Measurements from ENCODE around the gene BRD3.

The BRD3 gene

DNA sequence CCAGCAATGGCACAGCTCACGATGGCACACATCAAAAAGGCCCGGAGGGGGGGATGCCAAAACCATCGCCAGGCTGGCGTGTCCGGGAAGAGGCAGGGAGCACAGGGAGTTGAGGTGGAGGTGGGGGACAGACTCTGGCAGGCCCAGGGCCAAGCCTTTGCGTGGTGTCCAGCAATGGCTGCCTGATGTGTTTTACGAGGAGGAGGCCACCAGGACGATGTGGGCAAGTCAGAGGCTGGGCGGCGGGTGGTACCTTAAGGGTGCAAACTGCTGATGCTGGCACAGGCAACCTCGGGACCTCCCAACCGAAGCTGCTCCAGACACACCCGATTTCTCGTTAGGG is 80.4 kb downstream of the BRD3 start:
- TF ChIP-seq, protein P1, sequence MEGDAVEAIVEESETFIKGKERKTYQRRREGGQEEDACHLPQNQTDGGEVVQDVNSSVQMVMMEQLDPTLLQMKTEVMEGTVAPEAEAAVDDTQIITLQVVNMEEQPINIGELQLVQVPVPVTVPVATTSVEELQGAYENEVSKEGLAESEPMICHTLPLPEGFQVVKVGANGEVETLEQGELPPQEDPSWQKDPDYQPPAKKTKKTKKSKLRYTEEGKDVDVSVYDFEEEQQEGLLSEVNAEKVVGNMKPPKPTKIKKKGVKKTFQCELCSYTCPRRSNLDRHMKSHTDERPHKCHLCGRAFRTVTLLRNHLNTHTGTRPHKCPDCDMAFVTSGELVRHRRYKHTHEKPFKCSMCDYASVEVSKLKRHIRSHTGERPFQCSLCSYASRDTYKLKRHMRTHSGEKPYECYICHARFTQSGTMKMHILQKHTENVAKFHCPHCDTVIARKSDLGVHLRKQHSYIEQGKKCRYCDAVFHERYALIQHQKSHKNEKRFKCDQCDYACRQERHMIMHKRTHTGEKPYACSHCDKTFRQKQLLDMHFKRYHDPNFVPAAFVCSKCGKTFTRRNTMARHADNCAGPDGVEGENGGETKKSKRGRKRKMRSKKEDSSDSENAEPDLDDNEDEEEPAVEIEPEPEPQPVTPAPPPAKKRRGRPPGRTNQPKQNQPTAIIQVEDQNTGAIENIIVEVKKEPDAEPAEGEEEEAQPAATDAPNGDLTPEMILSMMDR (IDR thresholded peaks at IDR 0.05; ENCODE audit: low read length, missing control alignments), result no peak
- no peak for DNase-seq (ENCODE audit: low read depth)
- H3K4me3 ChIP-seq (replicated peaks; ENCODE audit: low read depth, low read length), result no peak overlapping the region

DNA sequence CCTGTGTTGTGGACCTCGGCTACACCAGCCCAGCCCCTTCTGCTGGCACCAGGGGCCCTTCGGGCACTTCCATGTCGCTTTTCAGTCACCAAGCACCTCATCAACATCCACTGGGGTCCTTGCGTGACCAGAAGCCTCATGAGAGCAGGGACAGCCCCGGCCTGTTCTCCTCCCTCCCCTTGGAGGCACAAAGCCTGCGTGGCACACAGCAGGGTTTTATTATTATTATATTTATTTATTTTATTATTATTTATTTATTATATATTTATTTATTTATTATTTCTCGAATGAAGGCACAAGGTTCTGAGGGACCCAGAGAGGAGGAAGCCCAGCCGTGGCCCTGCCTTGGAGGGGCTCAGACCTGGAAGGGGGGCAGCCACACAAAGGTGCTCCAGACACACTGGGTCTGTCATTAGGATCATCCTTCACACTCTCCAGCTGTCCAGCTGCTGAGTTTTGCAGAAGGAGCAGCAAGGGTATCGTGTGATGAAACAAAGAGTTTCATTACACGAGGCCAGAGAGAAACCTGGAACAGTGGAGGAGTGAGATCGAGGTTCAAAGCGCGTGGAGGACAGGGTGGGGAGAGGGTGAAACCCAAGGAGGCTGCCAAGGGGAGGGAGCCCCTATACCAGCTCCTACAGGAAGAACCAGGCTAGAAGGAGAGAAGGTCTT is 80.9 kb downstream of the BRD3 start:
- TF ChIP-seq, protein P1 (IDR thresholded peaks at IDR 0.05; ENCODE audit: low read length, missing control alignments), result no peak
- H3K4me3 ChIP-seq (replicated peaks; ENCODE audit: low read depth, low read length), result no peak overlapping the region
- DNase-seq (ENCODE audit: low read depth), result no peak

DNA sequence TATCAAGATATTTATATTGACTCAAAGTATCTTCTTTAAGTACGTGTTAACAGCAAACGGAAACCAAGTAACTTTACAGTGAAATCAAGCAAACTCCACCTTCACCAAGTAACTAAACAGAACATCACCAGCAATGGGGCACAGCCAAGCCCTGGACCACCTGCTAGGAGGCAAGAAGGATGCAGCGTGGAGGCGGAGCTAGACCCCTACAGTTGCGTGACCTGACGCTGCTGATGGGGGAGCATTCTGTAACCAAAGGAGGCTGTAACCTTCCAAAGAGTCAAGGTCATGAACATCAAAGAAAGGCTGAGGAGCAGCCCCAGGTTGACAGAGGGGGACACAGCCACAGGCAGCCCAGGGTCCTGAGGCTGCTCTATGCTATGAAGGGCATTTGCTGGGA is 81.8 kb downstream of the BRD3 start:
- TF ChIP-seq, protein P1 (IDR thresholded peaks at IDR 0.05; ENCODE audit: low read length, missing control alignments), result no peak
- no peak overlapping the region for H3K4me3 ChIP-seq (replicated peaks; ENCODE audit: low read depth, low read length)
- no peak for DNase-seq (ENCODE audit: low read depth)

DNA sequence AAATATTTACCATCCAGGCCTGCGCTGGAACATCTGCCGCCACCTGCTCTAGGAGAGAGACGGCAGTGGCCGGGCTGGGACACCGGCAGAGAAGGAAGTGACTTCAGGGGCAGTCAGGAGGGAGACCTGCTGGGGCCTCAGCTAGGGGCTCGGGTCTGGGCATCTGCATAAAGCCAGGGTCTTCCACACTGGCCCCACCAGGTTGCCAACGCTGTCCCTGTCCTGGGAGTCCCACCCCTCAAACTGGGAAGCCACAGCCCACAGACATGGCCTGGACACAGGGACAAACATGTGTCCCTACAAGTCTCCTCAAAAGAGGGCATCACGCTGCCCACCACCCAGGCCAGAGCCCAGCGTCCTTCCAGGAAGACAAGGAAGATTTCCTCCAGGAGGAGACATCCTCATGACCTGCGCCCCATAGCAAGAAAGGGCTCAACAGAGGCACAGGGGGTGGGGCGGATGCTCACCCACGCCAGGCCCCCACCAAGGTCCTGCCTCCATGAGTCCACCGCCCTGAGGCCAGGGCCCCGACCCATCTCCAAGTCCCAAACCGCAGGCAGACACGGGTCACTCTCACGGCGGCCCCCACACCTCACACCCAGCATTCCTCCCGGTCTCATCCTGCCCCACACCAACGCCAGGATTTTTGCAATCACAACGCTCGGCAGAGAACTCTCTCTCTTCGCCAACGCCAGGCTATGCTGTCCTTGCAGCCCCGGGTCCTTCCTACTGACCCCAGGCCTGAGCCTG is 84.7 kb downstream of the BRD3 start:
- TF ChIP-seq, protein P1 (IDR thresholded peaks at IDR 0.05; ENCODE audit: low read length, missing control alignments), result no peak
- no peak overlapping the region for H3K4me3 ChIP-seq (replicated peaks; ENCODE audit: low read depth, low read length)
- DNase-seq (ENCODE audit: low read depth), result no peak

DNA sequence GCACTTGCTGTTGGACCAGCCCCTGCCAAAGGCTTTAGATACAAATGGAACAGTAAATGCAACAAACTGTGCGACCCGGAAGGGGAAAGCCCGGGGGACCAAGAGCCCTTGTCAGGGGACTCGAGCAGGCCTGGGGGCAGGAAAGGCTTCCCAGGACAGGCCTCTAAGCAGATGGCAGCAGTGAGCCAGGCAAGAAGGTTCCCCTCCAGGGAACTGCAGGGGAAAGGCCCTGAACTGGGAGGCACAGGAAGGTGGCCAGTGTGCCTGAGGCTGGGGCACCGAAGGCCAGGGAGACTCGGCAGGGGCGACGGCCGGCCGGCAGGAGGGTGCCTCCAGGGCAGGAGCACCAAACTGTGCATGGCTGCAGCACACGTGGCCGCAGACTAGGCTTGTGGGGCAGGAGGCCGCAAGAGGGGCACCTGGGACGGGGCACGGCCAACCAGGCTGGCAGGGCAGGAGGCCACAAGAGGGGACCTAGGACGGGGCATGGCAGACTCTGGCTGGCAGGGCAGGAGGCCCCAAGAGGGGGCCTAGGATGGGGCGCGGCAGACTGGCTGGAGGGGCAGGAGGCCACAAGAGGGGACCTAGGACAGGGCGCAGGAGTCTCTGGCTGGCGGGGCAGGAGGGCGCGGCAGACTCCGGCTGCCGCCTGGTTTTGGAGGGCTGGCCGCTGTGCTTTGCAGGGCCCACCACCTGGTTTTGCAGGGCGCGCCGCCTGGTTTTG is 85.7 kb downstream of the BRD3 start:
- DNase-seq (ENCODE audit: low read depth), result no peak
- H3K4me3 ChIP-seq (replicated peaks; ENCODE audit: low read depth, low read length), result no peak overlapping the region
- TF ChIP-seq, protein P1 (IDR thresholded peaks at IDR 0.05; ENCODE audit: low read length, missing control alignments), result no peak

DNA sequence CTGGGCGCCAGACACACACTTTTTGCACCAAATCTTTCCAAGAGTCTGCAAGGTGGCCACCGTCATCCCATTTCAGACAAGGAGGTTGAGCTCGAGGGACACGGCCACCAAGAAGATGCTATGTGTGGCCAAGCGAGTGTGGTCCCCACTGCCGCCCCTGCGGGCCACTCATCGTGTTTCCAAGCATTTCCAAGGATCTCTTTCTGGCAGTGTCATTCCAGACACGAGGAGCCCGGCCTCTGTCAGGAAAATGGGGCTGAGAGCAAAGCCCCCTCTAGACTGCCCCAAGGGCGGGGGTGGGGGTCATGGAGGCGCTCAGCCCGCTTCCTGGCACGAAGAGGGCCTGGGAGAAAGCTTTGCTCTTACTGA is 86.3 kb downstream of the BRD3 start:
- TF ChIP-seq, protein P1 (IDR thresholded peaks at IDR 0.05; ENCODE audit: low read length, missing control alignments), result no peak
- no peak for DNase-seq (ENCODE audit: low read depth)
- H3K4me3 ChIP-seq (replicated peaks; ENCODE audit: low read depth, low read length), result no peak overlapping the region
